ENCODE measurements around the gene EPSTI1.

EPSTI1 gene

DNA sequence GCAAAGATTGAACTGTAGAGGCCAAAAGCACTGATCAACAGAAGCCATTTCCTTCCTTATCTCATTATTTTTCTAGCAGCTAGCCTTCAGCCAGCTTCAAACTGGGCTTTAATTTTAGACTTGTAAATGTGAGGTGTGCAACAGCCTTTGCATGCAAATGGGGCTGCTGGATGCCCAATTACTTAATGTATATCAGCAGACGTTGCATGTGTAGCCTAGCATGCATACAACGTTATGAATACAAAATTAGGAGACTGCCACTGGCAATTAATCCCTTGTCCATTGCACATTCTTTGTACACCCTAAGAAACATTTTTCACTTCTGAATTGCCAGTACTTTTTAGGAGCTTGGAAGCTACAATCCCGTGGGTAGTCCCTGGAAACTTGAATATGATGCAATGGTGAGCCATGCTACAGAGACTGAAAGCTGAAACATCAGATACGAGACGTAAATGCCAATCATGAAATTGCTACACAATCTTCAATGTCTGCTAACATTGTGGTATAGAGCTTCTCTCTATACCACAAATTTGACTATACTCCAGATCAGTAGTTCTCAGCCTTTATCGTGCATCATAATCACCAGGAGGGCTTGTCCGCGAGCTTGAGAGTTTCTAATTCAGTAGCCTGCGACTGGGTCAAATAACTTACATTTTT is 20.2 kb downstream of the EPSTI1 start:
- DNase-seq (no peak), ATAC-seq (replicated peaks) (no peak)
- no peaks in the 10 kb centered on the region for H3K27me3 Mint-ChIP-seq
- H3K27ac Mint-ChIP-seq: no peak overlapping the region
- peaks cover 2 to 9% of the 10 kb centered on the region in 2 donors for H3K36me3 Mint-ChIP-seq
- H3K4me3 Mint-ChIP-seq: no peak overlapping the region
- H3K4me1 Mint-ChIP-seq: peaks cover 15 to 24% of the 10 kb centered on the region in 2 donors
- H3K9me3 Mint-ChIP-seq: no peaks in the 10 kb centered on the region

DNA sequence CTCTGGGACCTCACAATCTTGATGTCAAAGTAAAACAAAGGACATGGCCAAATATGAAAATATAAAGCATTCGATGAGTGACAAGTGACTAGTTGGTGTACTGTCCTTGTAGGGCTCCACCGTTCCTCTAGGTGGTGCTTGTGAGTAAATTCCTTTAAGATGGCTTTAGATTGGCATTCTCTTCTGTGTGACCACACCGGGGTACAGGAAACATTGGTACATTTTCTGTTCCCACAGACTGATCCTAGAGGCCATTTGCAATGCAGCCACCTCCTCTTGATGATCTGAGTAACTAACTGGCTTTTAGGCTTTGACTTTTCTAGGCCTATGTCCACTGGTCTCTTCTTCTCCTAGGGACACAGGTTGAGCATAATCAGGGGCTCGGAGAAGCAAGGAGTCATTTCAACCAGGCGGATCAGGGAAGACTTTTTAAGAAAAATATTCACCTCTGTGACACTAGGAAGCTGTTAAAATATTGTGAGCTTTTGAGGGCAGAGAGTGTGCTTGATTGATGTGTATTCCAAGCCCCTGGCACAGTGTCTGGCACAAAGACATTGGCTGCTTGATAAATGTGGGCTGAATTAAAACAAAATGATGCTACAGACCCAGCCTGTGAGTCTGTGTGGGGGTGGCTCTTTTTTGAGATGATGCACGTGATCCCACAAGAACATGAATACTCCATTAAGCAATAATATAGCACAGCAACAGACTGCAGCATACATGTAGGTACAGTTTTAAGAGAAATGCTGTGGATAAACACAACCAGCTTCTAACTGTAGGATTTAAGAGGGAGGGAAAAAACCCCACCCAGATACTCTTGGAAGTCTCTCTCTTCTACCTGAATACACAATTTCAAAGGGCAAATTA is 21.0 kb downstream of the EPSTI1 start:
- H3K9me3 Mint-ChIP-seq: no peaks in the 10 kb centered on the region
- no peak overlapping the region for H3K4me3 Mint-ChIP-seq
- no peak for DNase-seq
- H3K27ac Mint-ChIP-seq: no peak overlapping the region
- H3K36me3 Mint-ChIP-seq: peaks cover 2 to 9% of the 10 kb centered on the region in 2 donors
- H3K4me1 Mint-ChIP-seq: peaks cover 15 to 24% of the 10 kb centered on the region in 2 donors
- H3K27me3 Mint-ChIP-seq: no peaks in the 10 kb centered on the region
- peak; percentile 71 to 88 for ATAC-seq (replicated peaks)

DNA sequence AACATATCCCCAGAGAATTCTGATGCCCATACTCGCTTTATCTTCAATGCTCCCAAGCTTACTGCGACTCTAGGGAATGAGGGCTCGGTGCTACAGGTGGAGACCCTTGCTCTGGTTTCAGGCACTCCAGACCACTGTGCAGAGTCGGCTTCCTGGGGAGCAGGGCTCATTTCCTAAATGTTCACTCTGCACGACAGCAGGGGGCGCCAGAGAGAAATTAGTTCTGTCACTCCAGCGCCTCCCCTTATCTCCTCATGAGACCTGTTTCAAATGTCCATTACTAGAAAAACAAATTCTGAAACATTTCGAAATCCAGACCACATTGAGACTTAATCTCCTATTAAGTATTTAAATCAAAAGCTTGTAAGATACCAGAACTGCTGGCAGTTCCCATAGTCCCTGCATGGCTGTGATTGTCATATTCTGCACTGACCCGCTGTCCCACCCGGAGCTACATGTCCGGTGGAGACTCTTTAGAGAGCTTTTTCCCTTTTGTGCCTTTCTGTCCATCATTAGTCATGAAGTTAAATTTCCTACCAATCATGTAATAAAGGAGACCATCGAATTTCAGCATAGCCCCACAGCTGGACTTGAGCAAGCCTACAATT is 22.4 kb downstream of the EPSTI1 start:
- Mint-ChIP-seq H3K36me3 (peaks cover 0 to 9% of the 10 kb centered on the region in 2 donors), H3K4me3 (no peak overlapping the region), H3K9me3 (no peaks in the 10 kb centered on the region), H3K4me1 (peaks cover 13 to 24% of the 10 kb centered on the region in 2 donors), H3K27me3 (no peaks in the 10 kb centered on the region), H3K27ac (no peak overlapping the region)
- DNase-seq (peak; percentile 53), ATAC-seq (replicated peaks) (peak; percentile 90 to 95)

DNA sequence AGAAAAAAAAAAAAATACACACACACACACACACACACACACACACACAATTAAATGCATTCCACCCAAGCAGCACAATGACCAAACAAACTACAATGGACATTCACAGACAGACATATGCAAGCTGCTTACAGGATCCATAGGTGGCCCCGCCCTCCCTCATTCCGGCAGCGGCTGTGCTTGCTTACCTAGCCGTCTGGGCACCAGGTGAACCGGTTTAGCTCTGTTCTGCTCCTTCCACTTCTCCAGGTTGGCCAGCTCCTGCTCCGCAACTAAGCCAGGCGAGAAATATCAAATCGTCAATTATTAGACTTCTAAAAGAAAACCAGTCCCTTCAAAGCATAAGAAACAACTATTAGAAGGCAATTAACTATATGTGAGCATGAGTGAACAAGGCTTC is 23.1 kb downstream of the EPSTI1 start:
- no peak overlapping the region for H3K4me3 Mint-ChIP-seq
- DNase-seq (no peak), ATAC-seq (replicated peaks) (no peak)
- H3K27ac Mint-ChIP-seq: no peak overlapping the region
- peaks cover 0 to 9% of the 10 kb centered on the region in 2 donors for H3K36me3 Mint-ChIP-seq
- H3K27me3 Mint-ChIP-seq: no peaks in the 10 kb centered on the region
- H3K4me1 Mint-ChIP-seq: peaks cover 13 to 24% of the 10 kb centered on the region in 2 donors
- no peaks in the 10 kb centered on the region for H3K9me3 Mint-ChIP-seq

DNA sequence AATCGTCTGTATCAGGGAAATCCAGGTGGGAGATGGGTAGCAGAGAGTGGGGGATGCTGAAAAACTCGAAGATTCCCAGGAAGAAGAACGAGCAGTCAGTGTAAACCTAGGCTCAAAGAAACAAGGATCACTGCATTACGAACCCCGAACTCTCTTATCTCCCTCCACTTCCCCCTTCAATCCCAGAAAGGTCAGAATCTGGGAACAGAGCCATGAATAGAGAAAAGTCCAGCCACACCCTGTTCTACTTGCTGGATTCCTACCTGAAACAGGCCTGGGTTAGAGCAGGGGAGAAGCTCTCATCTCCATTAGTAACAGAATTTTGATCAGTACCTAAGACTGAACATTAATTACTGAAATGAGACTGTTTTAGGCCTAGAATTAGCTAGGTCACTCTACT is 24.4 kb downstream of the EPSTI1 start:
- Mint-ChIP-seq H3K4me3 (no peak overlapping the region), H3K9me3 (no peaks in the 10 kb centered on the region), H3K27me3 (no peaks in the 10 kb centered on the region), H3K27ac (no peak overlapping the region), H3K4me1 (peaks cover 13 to 24% of the 10 kb centered on the region in 2 donors), H3K36me3 (peaks cover 7 to 19% of the 10 kb centered on the region in 2 donors)
- ATAC-seq (replicated peaks): no peak
- DNase-seq: no peak

DNA sequence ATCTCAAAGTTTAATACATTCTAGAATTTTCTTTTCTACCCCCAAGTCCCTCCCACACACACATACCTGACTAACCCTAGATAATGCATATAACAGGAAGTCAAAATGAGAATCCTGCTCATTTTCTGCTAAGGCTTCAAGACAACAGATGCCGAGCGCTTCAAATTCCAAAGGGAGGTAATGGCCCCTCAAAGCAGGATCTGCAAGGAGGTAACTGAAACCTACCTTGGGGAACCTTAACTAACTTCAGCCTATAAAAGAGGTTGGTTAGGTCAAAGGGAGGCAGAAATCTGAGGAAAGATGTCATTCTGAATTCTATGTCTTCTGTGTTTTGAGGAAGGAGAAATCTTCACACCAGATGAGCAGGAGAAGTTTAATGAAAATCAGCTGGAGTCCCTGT is 26.8 kb downstream of the EPSTI1 start:
- ATAC-seq (replicated peaks) (no peak), DNase-seq (no peak)
- Mint-ChIP-seq H3K27ac (no peak overlapping the region), H3K4me3 (no peak overlapping the region), H3K9me3 (no peaks in the 10 kb centered on the region), H3K27me3 (no peaks in the 10 kb centered on the region), H3K4me1 (peaks cover 6 to 7% of the 10 kb centered on the region in 2 donors), H3K36me3 (peaks cover 17 to 33% of the 10 kb centered on the region in 2 donors)

DNA sequence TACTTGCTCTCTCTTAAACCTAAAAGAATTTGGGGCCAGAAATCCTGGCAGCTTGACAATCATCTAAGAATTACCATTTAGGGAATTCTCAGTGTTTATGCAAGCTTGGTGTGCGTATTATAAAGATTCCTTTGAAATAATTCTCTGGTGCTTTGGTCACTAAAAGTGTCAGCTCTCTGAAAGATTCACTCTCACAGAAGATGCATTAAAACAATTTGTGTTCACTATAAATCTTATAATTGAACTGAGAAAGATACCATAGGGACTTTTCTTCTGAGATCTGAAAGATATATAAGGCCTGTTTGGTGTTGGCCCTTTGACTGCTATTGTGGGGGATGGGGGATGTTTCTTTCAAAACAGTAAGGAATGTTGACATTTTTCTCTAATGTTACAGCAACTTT is 27.3 kb downstream of the EPSTI1 start:
- no peaks in the 10 kb centered on the region for H3K9me3 Mint-ChIP-seq
- ATAC-seq (replicated peaks): no peak
- H3K36me3 Mint-ChIP-seq: peaks cover 17 to 33% of the 10 kb centered on the region in 2 donors

DNA sequence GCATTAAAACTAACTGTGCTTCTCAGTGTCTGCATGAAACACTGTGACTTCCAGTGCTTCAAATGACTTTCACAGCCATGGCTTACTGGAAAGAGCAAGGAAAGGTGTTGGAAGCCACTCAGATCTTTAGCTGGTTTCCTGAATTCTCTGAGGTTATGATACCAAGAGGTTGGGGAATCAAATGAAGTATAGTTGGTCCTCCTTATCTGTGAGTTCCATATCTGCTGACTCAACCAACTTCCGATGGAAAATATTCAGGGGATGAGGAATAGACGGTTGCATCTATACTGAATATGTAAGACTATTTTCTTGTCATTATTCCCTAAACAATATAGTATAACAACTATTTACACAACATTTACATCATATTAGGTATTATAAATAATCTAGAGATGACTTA is 32.4 kb downstream of the EPSTI1 start:
- no peaks in the 10 kb centered on the region for H3K27me3 Mint-ChIP-seq
- H3K9me3 Mint-ChIP-seq: no peaks in the 10 kb centered on the region
- peaks cover 38 to 51% of the 10 kb centered on the region in 2 donors for H3K36me3 Mint-ChIP-seq
- no peak overlapping the region for H3K4me3 Mint-ChIP-seq
- DNase-seq (no peak), ATAC-seq (replicated peaks) (no peak)
- H3K4me1 Mint-ChIP-seq: no peaks in the 10 kb centered on the region
- H3K27ac Mint-ChIP-seq: no peak overlapping the region

More for the DNA sequence above, 27.3 kb downstream of the EPSTI1 start:
- Mint-ChIP-seq H3K4me1 (peaks cover 4 to 6% of the 10 kb centered on the region in 2 donors), H3K27me3 (no peaks in the 10 kb centered on the region), H3K4me3 (no peak overlapping the region), H3K27ac (no peak overlapping the region)
- DNase-seq: no peak

DNA sequence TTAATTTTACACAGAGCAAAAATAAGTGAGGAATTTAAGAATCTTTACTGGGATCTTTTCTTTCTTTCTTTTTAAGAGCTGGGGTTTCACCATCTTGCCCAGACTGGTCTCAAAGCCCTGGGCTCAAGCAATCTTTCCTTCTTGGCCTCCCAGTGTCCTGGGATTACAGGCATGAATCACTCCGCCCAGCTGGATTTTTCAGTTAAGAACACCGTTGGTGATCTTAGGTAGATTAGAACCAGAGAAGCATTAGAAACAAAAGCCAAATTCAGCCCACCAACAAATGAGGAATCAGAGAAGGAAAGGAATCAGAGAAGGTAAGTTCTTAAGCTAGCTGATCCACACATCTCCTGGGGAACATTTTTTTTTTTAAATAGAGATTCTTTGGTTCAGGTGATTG is 34.2 kb downstream of the EPSTI1 start:
- no peak overlapping the region for H3K4me3 Mint-ChIP-seq
- no peaks in the 10 kb centered on the region for H3K27me3 Mint-ChIP-seq
- peaks cover 32 to 55% of the 10 kb centered on the region in 2 donors for H3K36me3 Mint-ChIP-seq
- H3K27ac Mint-ChIP-seq: no peak overlapping the region
- H3K4me1 Mint-ChIP-seq: no peaks in the 10 kb centered on the region
- ATAC-seq (replicated peaks): no peak
- peaks cover 0 to under 1% of the 10 kb centered on the region in 2 donors for H3K9me3 Mint-ChIP-seq
- no peak for DNase-seq

DNA sequence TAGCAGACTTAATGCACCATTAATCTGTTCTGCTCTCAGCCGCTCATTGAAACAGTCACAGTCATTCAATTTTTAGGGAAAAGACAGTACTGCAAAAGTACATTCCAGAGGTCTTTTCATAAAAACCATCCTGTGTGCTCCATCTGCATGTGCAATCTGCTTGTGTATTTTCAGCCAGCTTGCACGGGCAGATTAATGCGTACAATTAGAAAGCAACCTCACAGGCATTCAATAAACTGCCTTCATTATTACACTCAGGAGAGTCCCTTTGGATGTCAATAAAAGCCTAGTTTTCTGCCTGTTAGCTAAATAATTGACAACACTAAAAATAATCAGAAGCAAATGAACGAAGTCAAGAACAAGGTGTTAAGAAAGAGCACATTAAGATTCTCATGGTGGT is 41.9 kb downstream of the EPSTI1 start:
- H3K27me3 Mint-ChIP-seq: no peaks in the 10 kb centered on the region
- no peak overlapping the region for H3K27ac Mint-ChIP-seq
- no peak overlapping the region for H3K4me3 Mint-ChIP-seq
- ATAC-seq (replicated peaks) (no peak), DNase-seq (no peak)
- no peaks in the 10 kb centered on the region for H3K4me1 Mint-ChIP-seq
- peaks cover 9 to 12% of the 10 kb centered on the region in 2 donors for H3K9me3 Mint-ChIP-seq
- H3K36me3 Mint-ChIP-seq: peaks cover 35 to 75% of the 10 kb centered on the region in 2 donors

DNA sequence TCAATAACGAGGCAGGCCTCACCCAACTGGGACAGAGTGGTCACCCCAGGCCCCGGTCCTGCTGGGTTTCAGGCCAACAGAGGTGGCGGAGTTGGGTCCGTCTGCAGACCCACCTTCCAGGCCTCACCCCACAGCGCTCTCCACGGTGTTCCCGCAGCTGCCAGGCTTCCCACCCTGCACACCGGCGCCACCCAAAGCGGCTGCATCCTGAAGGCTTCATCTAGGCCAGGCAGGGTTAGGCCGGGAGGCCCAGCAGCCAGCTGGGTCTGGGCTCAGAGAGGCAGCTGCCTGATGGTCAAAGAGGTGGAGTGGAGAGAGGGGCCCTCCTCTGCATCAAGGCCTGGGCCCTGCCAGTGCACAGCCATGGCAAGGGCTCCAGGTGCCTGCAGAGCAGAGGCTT is 44.1 kb downstream of the EPSTI1 start:
- peaks cover 13 to 16% of the 10 kb centered on the region in 2 donors for H3K9me3 Mint-ChIP-seq

DNA sequence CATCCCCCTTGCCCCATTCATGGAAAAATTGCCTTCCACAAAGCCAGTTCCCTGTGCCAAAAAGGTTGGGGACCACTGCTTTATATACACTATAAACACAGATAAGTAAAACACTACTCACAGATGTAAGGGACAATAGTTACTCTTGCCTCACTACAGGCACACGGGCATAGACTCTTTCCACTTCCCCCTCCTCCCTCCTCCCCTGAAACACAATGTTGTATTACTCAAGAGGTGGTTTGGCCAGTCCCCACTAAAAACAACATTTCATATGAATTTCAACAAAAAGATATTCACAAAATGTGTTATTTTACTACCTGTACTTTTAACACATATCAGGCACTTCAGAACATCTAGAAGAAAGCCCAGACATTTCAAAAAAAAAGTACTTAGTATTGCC is 45.1 kb downstream of the EPSTI1 start:
- ATAC-seq (replicated peaks) (no peak), DNase-seq (no peak)
- no peaks in the 10 kb centered on the region for H3K4me1 Mint-ChIP-seq
- H3K36me3 Mint-ChIP-seq: peaks cover 33 to 69% of the 10 kb centered on the region in 2 donors
- no peak overlapping the region for H3K27ac Mint-ChIP-seq
- H3K9me3 Mint-ChIP-seq: peaks cover 6 to 8% of the 10 kb centered on the region in 2 donors
- no peak overlapping the region for H3K4me3 Mint-ChIP-seq
- no peaks in the 10 kb centered on the region for H3K27me3 Mint-ChIP-seq

More for the DNA sequence above, 44.1 kb downstream of the EPSTI1 start:
- ATAC-seq (replicated peaks): no peak
- no peak overlapping the region for H3K4me3 Mint-ChIP-seq
- DNase-seq: no peak
- H3K27ac Mint-ChIP-seq: no peak overlapping the region
- no peaks in the 10 kb centered on the region for H3K4me1 Mint-ChIP-seq
- no peaks in the 10 kb centered on the region for H3K27me3 Mint-ChIP-seq
- H3K36me3 Mint-ChIP-seq: peaks cover 43 to 77% of the 10 kb centered on the region in 2 donors

DNA sequence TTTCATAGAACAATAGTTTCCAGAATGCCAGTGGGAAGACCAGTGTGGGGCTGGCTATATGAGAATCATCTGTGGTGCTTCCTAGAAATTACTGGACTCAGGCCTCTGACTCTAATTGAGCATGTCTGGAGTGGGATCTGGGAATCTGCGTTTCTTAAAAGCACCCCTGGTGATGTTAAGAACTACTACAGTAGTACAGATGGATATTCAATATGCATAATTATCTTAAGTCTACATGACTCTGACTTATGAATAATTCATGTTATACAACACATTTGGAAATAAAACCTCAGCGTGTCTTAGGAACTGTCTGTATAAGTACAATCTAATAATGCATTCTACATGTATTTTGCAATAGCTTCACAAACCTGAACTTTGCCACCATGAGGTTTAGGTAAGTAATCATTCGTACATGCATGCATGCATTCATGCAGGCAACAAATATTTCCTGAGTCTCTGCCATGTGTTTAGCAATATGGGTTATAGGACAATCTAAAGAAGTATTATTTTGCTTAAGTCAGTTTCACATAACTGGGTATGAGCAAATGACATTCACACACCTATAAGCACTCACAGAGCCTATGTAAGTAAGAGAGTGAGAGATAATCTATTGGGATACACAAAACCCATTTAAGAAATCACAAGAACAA is 62.0 kb downstream of the EPSTI1 start:
- peaks cover 35 to 42% of the 10 kb centered on the region in 2 donors for H3K36me3 Mint-ChIP-seq
- H3K4me3 Mint-ChIP-seq: no peak overlapping the region
- ATAC-seq (replicated peaks): no peak
- no peak overlapping the region for H3K27ac Mint-ChIP-seq
- no peaks in the 10 kb centered on the region for H3K9me3 Mint-ChIP-seq
- DNase-seq: no peak
- no peaks in the 10 kb centered on the region for H3K27me3 Mint-ChIP-seq
- no peaks in the 10 kb centered on the region for H3K4me1 Mint-ChIP-seq

DNA sequence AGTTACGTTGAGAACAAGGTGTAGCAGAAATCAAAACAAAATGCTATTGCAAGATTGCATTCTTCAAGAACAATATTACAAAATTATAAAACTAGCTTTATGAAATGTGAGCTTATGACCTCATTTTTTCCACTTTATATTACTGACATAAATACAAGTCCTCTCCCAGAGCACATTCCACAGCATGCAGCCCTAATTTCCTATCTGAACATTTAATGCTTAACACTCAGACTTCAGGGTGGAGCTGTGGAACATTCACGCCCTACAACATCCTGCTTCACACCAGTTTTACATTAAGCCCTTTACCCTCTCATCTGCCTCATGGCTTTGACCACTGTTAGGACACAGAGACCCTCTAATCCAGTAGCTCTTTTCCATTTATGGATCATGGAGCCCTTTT is 65.5 kb downstream of the EPSTI1 start:
- ATAC-seq (replicated peaks): no peak
- no peak for DNase-seq
- H3K27me3 Mint-ChIP-seq: no peaks in the 10 kb centered on the region
- peaks cover 41 to 55% of the 10 kb centered on the region in 2 donors for H3K36me3 Mint-ChIP-seq
- no peaks in the 10 kb centered on the region for H3K9me3 Mint-ChIP-seq
- H3K4me1 Mint-ChIP-seq: no peaks in the 10 kb centered on the region
- H3K4me3 Mint-ChIP-seq: no peak overlapping the region
- H3K27ac Mint-ChIP-seq: no peak overlapping the region

Data from stimulated activated naive B cell treated with anti-CD40 and anti-IgM and Interleukin-4, amounts not matched to agents 10 μg/mL and 1 μg/mL and 100 μg/mL, for 72 hours (primary cell).